ENCODE data around the gene DIAPH1. TPM values are rescaled to one million over a fixed set of nuclear protein-coding genes. Genes with fewer than 3 reads are reported as not detected.
A peak's percentile ranks its signal among the peaks of the same experiment; 100 is the strongest.

The DIAPH1 gene
- total RNA-seq, 1 donor from 2014 or later: 65.8 TPM

- Histone ChIP-seq H3K27ac (no peak overlapping the region), H3K27me3 (no peaks in the 10 kb centered on the region), H3K4me1 (peaks cover 0 to 12% of the 10 kb centered on the region in 2 donors), H3K36me3 (peaks cover 31 to 56% of the 10 kb centered on the region in 2 donors), H3K9me3 (no peaks in the 10 kb centered on the region), H3K4me3 (no peak overlapping the region)
- peak in 1 of 2 donors; percentile 58 for DNase-seq (ENCODE audit: low spot score in 2 of 2)
- TF ChIP-seq CTCF (IDR thresholded peaks at IDR 0.05): no peak
- intact Hi-C loops (cut with DNase I): no loop called here
These were observed 28.4 kb upstream of the DIAPH1 start for GRCh38 chr5:141647242-141647641.

- Histone ChIP-seq H3K4me1 (peaks cover 0 to 9% of the 10 kb centered on the region in 2 donors), H3K27me3 (no peaks in the 10 kb centered on the region), H3K27ac (no peak overlapping the region), H3K4me3 (no peak overlapping the region), H3K9me3 (no peaks in the 10 kb centered on the region), H3K36me3 (peaks cover 31 to 62% of the 10 kb centered on the region in 2 donors)
- intact Hi-C loops (cut with DNase I): no loop called here
- DNase-seq (ENCODE audit: low spot score in 2 of 2): no peak
- TF ChIP-seq CTCF (IDR thresholded peaks at IDR 0.05): no peak
These were observed 27.2 kb upstream of the DIAPH1 start for GRCh38 chr5:141646026-141646425.

GRCh38 chr5:141641634-141642267, 23.0 kb upstream of the DIAPH1 start:
- DNase-seq (ENCODE audit: low spot score in 2 of 2): no peak
- intact Hi-C loops (cut with DNase I): no loop called here
- H3K27ac ChIP-seq: no peak overlapping the region
- H3K36me3 ChIP-seq: peaks cover 26 to 50% of the 10 kb centered on the region in 2 donors
- H3K9me3 ChIP-seq: no peaks in the 10 kb centered on the region
- H3K4me1 ChIP-seq: peaks cover 8 to 9% of the 10 kb centered on the region in 2 donors
- TF ChIP-seq CTCF (IDR thresholded peaks at IDR 0.05): no peak
- no peak overlapping the region for H3K4me3 ChIP-seq
- no peaks in the 10 kb centered on the region for H3K27me3 ChIP-seq

- no peak for TF ChIP-seq CTCF (IDR thresholded peaks at IDR 0.05)
- Histone ChIP-seq H3K27ac (no peak overlapping the region), H3K4me1 (peaks cover 10 to 11% of the 10 kb centered on the region in 2 donors), H3K36me3 (peaks cover 15 to 39% of the 10 kb centered on the region in 2 donors), H3K4me3 (no peak overlapping the region), H3K9me3 (no peaks in the 10 kb centered on the region), H3K27me3 (no peaks in the 10 kb centered on the region)
- intact Hi-C loops (cut with DNase I): no loop called here
- peak in 1 of 2 donors; percentile 54 for DNase-seq (ENCODE audit: low spot score in 2 of 2)
These were observed 21.9 kb upstream of the DIAPH1 start for GRCh38 chr5:141640698-141641097.

- DNase-seq (ENCODE audit: low spot score in 2 of 2): peak in 1 of 2 donors; percentile 48
- Histone ChIP-seq H3K27me3 (no peaks in the 10 kb centered on the region), H3K9me3 (no peaks in the 10 kb centered on the region), H3K27ac (no peak overlapping the region), H3K36me3 (peaks cover 10 to 33% of the 10 kb centered on the region in 2 donors), H3K4me3 (no peak overlapping the region), H3K4me1 (peaks cover 10 to 16% of the 10 kb centered on the region in 2 donors)
- TF ChIP-seq CTCF (IDR thresholded peaks at IDR 0.05): no peak
- intact Hi-C loops (cut with DNase I): no loop called here
These were observed 21.2 kb upstream of the DIAPH1 start for GRCh38 chr5:141640051-141640415.

Data from ascending aorta (tissue), 2 donors.